Measurements from ENCODE around the gene CELSR3. TPM values are rescaled to one million over a fixed set of nuclear protein-coding genes. Genes with fewer than 3 reads are reported as not detected.

Gene CELSR3
- total RNA-seq, 2 experiments from 2014 or later = 23.6 to 24.4 TPM

GRCh38 chr3:48598323-48599076, 64.2 kb downstream of the CELSR3 start:
- CTCF ChIA-PET = no interaction called here
- POLR2A ChIA-PET = no interaction called here

GRCh38 chr3:48597408-48597800, 65.3 kb downstream of the CELSR3 start:
- ChIA-PET CTCF (interaction anchor here (1.0 kb wide), 1 partner anchor 9 kb away, joined by 3 read pairs; no protein-coding TSS in a partner anchor), POLR2A (no interaction called here)

GRCh38 chr3:48596676-48597407, 65.8 kb downstream of the CELSR3 start:
- CTCF ChIA-PET = interaction anchor here (1.0 kb wide), 1 partner anchor 10 kb away, joined by 3 read pairs; no protein-coding TSS in a partner anchor

GRCh38 chr3:48596157-48596556, 66.5 kb downstream of the CELSR3 start:
- POLR2A ChIA-PET = no interaction called here
- CTCF ChIA-PET = no interaction called here

More at GRCh38 chr3:48596676-48597407, 65.8 kb downstream of the CELSR3 start:
- POLR2A ChIA-PET = no interaction called here

- ChIA-PET CTCF (no interaction called here), POLR2A (no interaction called here)
These were observed 67.1 kb downstream of the CELSR3 start for GRCh38 chr3:48595526-48596121.

- POLR2A ChIA-PET = interaction anchor here (0.5 kb wide), 1 partner anchor 152 kb away, joined by 11 read pairs; no protein-coding TSS in a partner anchor
- CTCF ChIA-PET = interaction anchor here (0.7 kb wide), 1 partner anchor 97 kb away, joined by 3 read pairs; no protein-coding TSS in a partner anchor
These were observed 67.6 kb downstream of the CELSR3 start, which contains the start of gene COL7A1 for GRCh38 chr3:48595075-48595525. TSS of gene COL7A1 (minus strand) at chr3:48595329. CDS start at chr3:48595159, 170 bp downstream.

GRCh38 chr3:48594417-48595049, 68.2 kb downstream of the CELSR3 start:
- CTCF ChIA-PET = interaction anchor here (0.7 kb wide), 1 partner anchor 97 kb away, joined by 3 read pairs; no protein-coding TSS in a partner anchor
- POLR2A ChIA-PET = interaction anchor here (0.5 kb wide), 1 partner anchor 152 kb away, joined by 11 read pairs; no protein-coding TSS in a partner anchor

- ChIA-PET CTCF (no interaction called here), POLR2A (no interaction called here)
These were observed 69.3 kb downstream of the CELSR3 start for GRCh38 chr3:48593337-48593736.

- POLR2A ChIA-PET = no interaction called here
- CTCF ChIA-PET = no interaction called here
These were observed 70.1 kb downstream of the CELSR3 start for GRCh38 chr3:48592519-48593087.

GRCh38 chr3:48591886-48592518, 70.7 kb downstream of the CELSR3 start:
- CTCF ChIA-PET = no interaction called here
- POLR2A ChIA-PET = no interaction called here

- ChIA-PET POLR2A (no interaction called here), CTCF (no interaction called here)
These were observed 71.2 kb downstream of the CELSR3 start for GRCh38 chr3:48591436-48591835.

GRCh38 chr3:48588230-48588629, 74.5 kb downstream of the CELSR3 start:
- CTCF ChIA-PET = no interaction called here

GRCh38 chr3:48587686-48588085, 75.0 kb downstream of the CELSR3 start:
- ChIA-PET POLR2A (no interaction called here), CTCF (no interaction called here)

More at GRCh38 chr3:48588230-48588629, 74.5 kb downstream of the CELSR3 start:
- POLR2A ChIA-PET = no interaction called here

Other genes starting within 250 kb of the CELSR3 start
- gene PLXNB1, start 232.8 kb downstream of the CELSR3 start, total RNA-seq = 1 to 10 TPM; 4.9 to 5.3 TPM
- 10 to 100 TPM; 28.3 to 30.7 TPM for gene CCDC51, start 222.8 kb downstream of the CELSR3 start, total RNA-seq
- gene TMA7, start 222.6 kb downstream of the CELSR3 start, total RNA-seq = 100 to 1,000 TPM; 402 to 429 TPM
- gene ATRIP, start 216.1 kb downstream of the CELSR3 start, total RNA-seq = 10 to 100 TPM; 20.8 to 21.3 TPM
- 10 to 100 TPM; 78.1 to 87.2 TPM for gene SHISA5, start 158.7 kb downstream of the CELSR3 start, total RNA-seq
- gene PFKFB4, start 106.1 kb downstream of the CELSR3 start, total RNA-seq = 10 to 100 TPM; 16.2 to 18.7 TPM
- not detected for gene UCN2, start 99.1 kb downstream of the CELSR3 start, total RNA-seq
- 1 to 10 TPM in 1 of 2 experiments, under 1 TPM in 1; 0.99 to 1.3 TPM for gene COL7A1, start 67.6 kb downstream of the CELSR3 start, total RNA-seq
- 100 to 1,000 TPM; 230 to 237 TPM for gene UQCRC1, start 53.2 kb downstream of the CELSR3 start, total RNA-seq
- gene TMEM89, start 41.1 kb downstream of the CELSR3 start, total RNA-seq = not detected
- gene SLC26A6, start 27.4 kb downstream of the CELSR3 start, total RNA-seq = 10 to 100 TPM; 30.4 to 32.8 TPM
- gene NCKIPSD, start 23.0 kb upstream of the CELSR3 start, total RNA-seq = 10 to 100 TPM; 42.2 to 42.6 TPM
- gene IP6K2, start 54.3 kb upstream of the CELSR3 start, total RNA-seq = 10 to 100 TPM; 42.8 to 47.9 TPM
- 10 to 100 TPM; 55.6 to 57.2 TPM for gene PRKAR2A, start 185.0 kb upstream of the CELSR3 start, total RNA-seq
- gene SLC25A20, start 236.0 kb upstream of the CELSR3 start, total RNA-seq = 10 to 100 TPM; 21.3 to 24.1 TPM

Measured in activated CD8-positive, alpha-beta memory T cell treated with anti-CD3 and anti-CD28 coated beads for 36 hours (primary cell).